HL-60 (cell line): ENCODE results near the gene RNF130.

Source experiments
- CTCF ChIP-seq: IDR thresholded peaks from one replicate; pipeline ENCODE4 v1.5.1; 2011; ENCODE audit warnings: low read length, control low read depth, inconsistent platforms; ENCODE audit not compliant: insufficient read depth
- GABPA ChIP-seq: IDR thresholded peaks from 2 replicates; pipeline ENCODE4 v1.6.1; 2012; ENCODE audit warnings: low read depth
- POLR2AphosphoS5 ChIP-seq: IDR thresholded peaks from 2 replicates; pipeline ENCODE4 v1.6.1; 2012; ENCODE audit warnings: low read depth
- REST ChIP-seq: IDR thresholded peaks from 2 replicates; pipeline ENCODE4 v1.6.1; 2012; ENCODE audit warnings: low read depth; ENCODE audit not compliant: insufficient replicate concordance
- SPI1 ChIP-seq: IDR thresholded peaks from 2 replicates; pipeline ENCODE4 v1.6.1; 2012; ENCODE audit warnings: low read depth, mild to moderate bottlenecking, borderline replicate concordance

GRCh38 chr5:180096616-180097015 lies 25.1 kb upstream of the RNF130 start:
- TF ChIP-seq CTCF (no peak), POLR2AphosphoS5 (no peak), GABPA (no peak), REST (no peak), SPI1 (no peak)
